ACC112 (cell line): Measurements from ENCODE around the gene SLC6A9.

Source experiments
- H2AFZ ChIP-seq: fragments of 200-600 bp; sonication (generic); one replicate; pipeline ENCODE4 v1.6.0; 2017; ENCODE audit warnings: antibody characterized with exemption, low read length; ENCODE audit not compliant: unreplicated experiment
- H3K27ac ChIP-seq: fragments of 200-600 bp; sonication (generic); 2 replicates; pipeline ENCODE4 v1.5.1; 2014; ENCODE audit warnings: low read depth, mild to moderate bottlenecking, antibody characterized with exemption, low read length, moderate library complexity
- H3K27me3 ChIP-seq: fragments of 200-600 bp; sonication (generic); 2 replicates; pipeline ENCODE4 v1.6.1; 2014; ENCODE audit warnings: mild to moderate bottlenecking, antibody characterized with exemption, low read length, moderate library complexity, mixed read lengths; ENCODE audit not compliant: insufficient read depth
- H3K36me3 ChIP-seq: fragments of 200-600 bp; sonication (generic); 2 replicates; pipeline ENCODE4 v1.6.1; 2016; ENCODE audit warnings: mild to moderate bottlenecking, antibody characterized with exemption, low read length, moderate library complexity, mixed read lengths; ENCODE audit not compliant: insufficient read depth
- H3K4me1 ChIP-seq: fragments of 200-600 bp; sonication (generic); one replicate; pipeline ENCODE4 v1.6.1; 2016; ENCODE audit warnings: low read length, mixed read lengths; ENCODE audit not compliant: insufficient read depth, unreplicated experiment, control insufficient read depth
- H3K4me3 ChIP-seq: fragments of 200-600 bp; sonication (generic); 2 replicates; pipeline ENCODE4 v1.5.1; 2014; ENCODE audit warnings: mild to moderate bottlenecking, low read depth, low read length
- H3K79me2 ChIP-seq: fragments of 200-600 bp; sonication (generic); one replicate; pipeline ENCODE4 v1.6.0; 2016; ENCODE audit warnings: low read length; ENCODE audit not compliant: control insufficient read depth, unreplicated experiment, insufficient read depth

The SLC6A9 gene

GRCh38 chr1:43982808-43983207, 48.5 kb downstream of the SLC6A9 start:
- Histone ChIP-seq H2AFZ (no peak overlapping the region), H3K27me3 (no peaks in the 10 kb centered on the region), H3K4me3 (no peak overlapping the region), H3K79me2 (peaks cover 34% of the 10 kb centered on the region), H3K4me1 (peaks cover 18% of the 10 kb centered on the region), H3K27ac (no peak overlapping the region), H3K36me3 (peaks cover 7% of the 10 kb centered on the region; the same call in 1 of the 2 replicates)

DNA sequence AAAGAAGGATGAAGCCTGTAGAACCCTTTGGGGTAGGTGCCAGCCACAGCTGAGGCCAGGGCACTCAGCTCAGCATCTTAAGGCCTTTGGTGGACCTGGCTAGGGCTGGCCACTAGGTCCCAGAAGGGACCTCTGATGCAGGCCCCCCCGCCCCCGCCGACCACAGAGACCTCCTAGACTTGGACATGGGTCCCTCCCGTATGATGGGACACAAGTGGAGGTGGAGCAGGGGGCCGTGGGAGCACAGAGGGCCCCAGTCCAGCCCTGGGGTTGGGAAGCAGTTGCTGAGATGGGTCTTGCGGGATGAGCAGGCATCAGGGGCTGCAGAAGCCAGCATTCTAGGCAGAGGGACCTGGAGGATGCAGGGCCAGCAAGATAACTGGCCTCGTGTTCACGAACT, 49.0 kb downstream of the SLC6A9 start:
- Histone ChIP-seq H3K27ac (no peak overlapping the region), H3K36me3 (peaks cover 8% of the 10 kb centered on the region; the same call in 1 of the 2 replicates), H3K79me2 (peaks cover 39% of the 10 kb centered on the region), H2AFZ (no peak overlapping the region), H3K27me3 (no peaks in the 10 kb centered on the region), H3K4me3 (no peak overlapping the region), H3K4me1 (peaks cover 24% of the 10 kb centered on the region)

DNA sequence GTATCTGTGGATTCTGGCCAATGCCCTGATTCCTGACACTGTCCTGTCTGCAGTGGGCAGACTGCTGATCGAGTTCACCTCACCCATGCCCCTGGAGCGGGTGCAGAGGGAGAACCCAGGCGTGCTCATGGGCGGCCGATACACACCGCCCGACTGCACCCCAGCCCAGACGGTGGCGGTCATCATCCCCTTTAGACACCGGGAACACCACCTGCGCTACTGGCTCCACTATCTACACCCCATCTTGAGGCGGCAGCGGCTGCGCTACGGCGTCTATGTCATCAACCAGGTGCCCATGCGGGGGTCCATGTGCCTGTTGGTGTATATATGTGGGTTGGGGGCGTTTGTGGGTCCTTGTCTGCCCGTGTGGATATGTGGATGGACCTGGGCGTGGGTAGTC, 49.6 kb downstream of the SLC6A9 start:
- Histone ChIP-seq H3K79me2 (peaks cover 46% of the 10 kb centered on the region), H3K27ac (no peak overlapping the region), H3K36me3 (peaks cover 8% of the 10 kb centered on the region; the same call in 1 of the 2 replicates), H3K27me3 (no peaks in the 10 kb centered on the region), H2AFZ (no peak overlapping the region), H3K4me3 (no peak overlapping the region), H3K4me1 (peaks cover 29% of the 10 kb centered on the region)

- no peak overlapping the region for H3K27ac ChIP-seq
- peaks cover 34% of the 10 kb centered on the region for H3K4me1 ChIP-seq
- H2AFZ ChIP-seq: no peak overlapping the region
- no peaks in the 10 kb centered on the region for H3K27me3 ChIP-seq
- H3K36me3 ChIP-seq: peaks cover 10% of the 10 kb centered on the region; the same call in 1 of the 2 replicates
- no peak overlapping the region; the same call in 1 of the 2 replicates for H3K4me3 ChIP-seq
- H3K79me2 ChIP-seq: peaks cover 51% of the 10 kb centered on the region
Measured at GRCh38 chr1:43981135-43981491, 50.1 kb downstream of the SLC6A9 start.

DNA sequence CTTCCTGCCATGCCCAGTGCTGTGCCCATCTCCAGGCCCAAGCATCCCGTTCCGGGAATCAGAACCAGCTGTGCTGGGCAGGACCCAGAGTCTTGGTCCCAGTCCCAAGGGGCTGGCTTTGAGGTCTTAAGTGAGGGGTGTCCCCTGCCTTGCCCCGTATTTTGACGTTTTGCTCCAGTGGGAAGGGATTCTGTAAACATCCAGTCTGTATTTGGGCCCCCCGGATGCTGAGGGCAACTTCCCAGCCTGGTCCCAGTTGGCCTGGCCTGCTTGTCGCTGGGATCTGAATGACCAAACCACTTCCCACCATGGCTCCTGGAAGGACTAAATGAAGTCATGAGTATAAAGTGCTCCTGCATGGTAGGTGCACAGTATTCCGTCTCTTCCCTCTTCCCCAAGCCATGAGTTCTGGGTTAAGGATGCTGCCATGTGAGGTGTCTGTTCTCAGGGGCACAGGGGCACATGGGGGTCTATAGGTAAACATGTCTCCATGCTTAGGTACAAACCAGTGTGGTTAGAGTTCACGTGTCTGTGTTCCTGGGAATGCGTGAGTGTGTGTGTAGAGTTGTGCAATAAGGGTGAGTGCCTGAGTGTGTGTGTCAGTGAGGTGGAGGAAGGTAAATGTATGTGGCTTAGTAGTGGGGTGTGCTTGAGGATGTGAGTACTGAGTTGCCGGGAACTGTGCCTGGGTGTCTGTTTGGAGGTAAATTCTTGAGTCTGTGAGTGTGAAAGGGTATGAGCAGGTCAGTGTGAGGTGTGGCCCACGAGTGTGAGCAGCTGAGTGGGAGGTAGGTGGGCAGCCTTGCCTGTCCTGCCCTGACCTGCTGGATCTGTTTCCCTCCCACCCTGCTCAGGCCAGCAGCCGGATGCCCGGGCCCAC, 50.8 kb downstream of the SLC6A9 start:
- Histone ChIP-seq H3K79me2 (peaks cover 57% of the 10 kb centered on the region), H3K4me1 (peaks cover 38% of the 10 kb centered on the region), H3K36me3 (peaks cover 11% of the 10 kb centered on the region; the same call in 1 of the 2 replicates), H3K27ac (peak overlapping the region; percentile 47), H3K27me3 (no peaks in the 10 kb centered on the region), H2AFZ (no peak overlapping the region), H3K4me3 (peak overlapping the region; percentile 78)

DNA sequence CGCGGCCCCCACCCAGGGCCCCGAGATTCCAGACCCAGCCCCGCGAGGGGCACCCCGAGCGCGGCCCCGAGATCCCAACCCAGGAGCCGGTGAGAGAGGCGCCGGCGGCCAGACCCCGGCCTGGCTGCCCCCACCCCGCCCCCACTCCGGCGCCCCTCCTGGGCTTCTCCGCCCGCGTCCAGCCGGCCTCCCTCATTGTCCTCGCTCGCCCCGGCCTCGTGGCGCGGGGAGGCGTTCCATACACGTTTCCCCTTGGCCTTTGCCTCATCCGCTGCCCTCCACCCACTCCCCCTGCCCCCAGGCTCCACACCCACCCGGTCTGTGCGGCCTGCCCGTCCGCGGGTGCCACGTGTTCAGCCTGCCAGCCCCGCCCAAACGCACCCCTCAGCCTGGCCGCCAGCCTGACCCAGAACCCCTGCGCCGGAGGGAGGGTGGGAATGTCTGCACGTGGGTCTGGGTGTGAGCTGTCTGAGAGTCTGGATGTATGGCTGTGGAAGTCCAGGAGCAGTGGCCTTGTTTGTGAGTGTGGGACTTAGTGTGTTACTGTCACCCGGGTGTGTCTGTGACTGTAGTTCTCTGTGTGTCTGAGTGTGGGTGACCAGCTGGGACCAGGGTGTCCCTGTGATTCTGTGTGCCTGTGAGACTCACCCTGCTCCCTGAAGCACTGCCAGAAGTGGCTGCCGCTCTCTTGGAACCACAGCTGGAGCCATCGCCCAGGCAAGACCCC, 51.6 kb downstream of the SLC6A9 start:
- Histone ChIP-seq H3K79me2 (peaks cover 64% of the 10 kb centered on the region), H3K27ac (peak overlapping the region; percentile 47), H3K27me3 (no peaks in the 10 kb centered on the region), H2AFZ (peak overlapping the region; percentile 22), H3K36me3 (peaks cover 11% of the 10 kb centered on the region; the same call in 1 of the 2 replicates), H3K4me3 (peak overlapping the region; percentile 78), H3K4me1 (peaks cover 38% of the 10 kb centered on the region)

GRCh38 chr1:43979261-43979527, 52.1 kb downstream of the SLC6A9 start:
- Histone ChIP-seq H3K27me3 (no peaks in the 10 kb centered on the region), H3K79me2 (peaks cover 64% of the 10 kb centered on the region), H2AFZ (no peak overlapping the region), H3K27ac (peak overlapping the region; percentile 47; the same call in 1 of the 2 replicates), H3K4me1 (peaks cover 38% of the 10 kb centered on the region), H3K4me3 (peak overlapping the region; percentile 78), H3K36me3 (peaks cover 11% of the 10 kb centered on the region; the same call in 1 of the 2 replicates)

GRCh38 chr1:43978551-43979260, 52.6 kb downstream of the SLC6A9 start, which contains the start of gene B4GALT2:
B4GALT2 (plus strand) TSS chr1:43979210; CDS start chr1:43981161, 1,951 bp downstream.
- Histone ChIP-seq H3K4me3 (peak within 1 kb of the TSS; percentile 83), H2AFZ (peak within 1 kb of the TSS; percentile 22), H3K27me3 (no peaks in the 10 kb centered on the region), H3K27ac (peak within 1 kb of the TSS; percentile 47), H3K36me3 (peaks cover 11% of the 10 kb centered on the region; the same call in 1 of the 2 replicates), H3K4me1 (peaks cover 38% of the 10 kb centered on the region), H3K79me2 (peaks cover 64% of the 10 kb centered on the region)

- peaks cover 63% of the 10 kb centered on the region for H3K79me2 ChIP-seq
- H3K36me3 ChIP-seq: peaks cover 11% of the 10 kb centered on the region; the same call in 1 of the 2 replicates
Measured at GRCh38 chr1:43978264-43978550, 53.1 kb downstream of the SLC6A9 start.

More at GRCh38 chr1:43978264-43978550, 53.1 kb downstream of the SLC6A9 start:
- Histone ChIP-seq H2AFZ (no peak overlapping the region), H3K27ac (no peak overlapping the region), H3K4me3 (peak overlapping the region; percentile 83), H3K27me3 (no peaks in the 10 kb centered on the region), H3K4me1 (peaks cover 38% of the 10 kb centered on the region)
